ENCODE measurements around the gene RPRD1B. TPM values are rescaled to one million over a fixed set of nuclear protein-coding genes. Genes with fewer than 3 reads are reported as not detected.

RPRD1B gene
- polyA plus RNA-seq, 1 of the 3 experiments (the other 2 are of a cell fraction), result 11.8 TPM

DNA sequence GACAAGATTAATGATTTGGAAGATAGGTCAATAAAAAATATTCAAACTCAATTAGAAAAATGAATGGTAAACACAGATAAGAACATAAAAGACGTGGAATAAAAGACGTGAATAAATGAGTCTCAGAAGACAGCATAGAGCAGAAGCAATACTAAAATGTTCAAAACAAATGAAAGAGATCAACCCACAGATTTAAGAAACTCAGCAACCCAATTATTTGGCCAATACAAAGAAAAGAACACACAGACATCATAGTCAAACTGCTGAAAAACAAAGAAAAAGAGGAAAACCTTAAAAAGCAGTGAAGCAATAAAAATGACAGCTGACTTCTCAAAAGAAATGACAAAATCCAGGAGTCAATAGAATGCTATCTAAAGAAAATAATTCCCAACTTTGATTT, 15.2 kb upstream of the RPRD1B start:
- H3F3A ChIP-seq (replicated peaks; ENCODE audit: insufficient read depth), result no peaks in the 10 kb centered on the region
- ChIA-PET CTCF (interaction anchor here (1.4 to 1.7 kb wide), 2 partner anchors 25 to 203 kb away, joined by 4 to 6 read pairs; no protein-coding TSS in a partner anchor), POLR2A (no interaction called here)
- no peaks in the 10 kb centered on the region for H3K9me2 ChIP-seq
- no peaks in the 10 kb centered on the region; a peak in 2 of 4 replicates for H3K4me1 ChIP-seq (ENCODE audit: control insufficient read depth in 1 of 2, insufficient read depth in 2 of 2, low read depth in 1 of 2, low read length in 1 of 2)
- TF ChIP-seq JUND (IDR thresholded peaks at IDR 0.05) (no peak), RXRA (IDR thresholded peaks at IDR 0.05; ENCODE audit: borderline replicate concordance, low read depth) (no peak), FOXM1 (IDR thresholded peaks at IDR 0.05; ENCODE audit: low read depth) (no peak), FOXJ3 (CRISPR knock-in tag; IDR thresholded peaks at IDR 0.05) (no peak), CHD2 (IDR thresholded peaks at IDR 0.05; ENCODE audit: low read length, partially characterized antibody) (no peak), POLR2AphosphoS5 (IDR thresholded peaks at IDR 0.05; ENCODE audit: low read depth, low read length) (no peak), SMC3 (IDR thresholded peaks at IDR 0.05; ENCODE audit: low read depth, low read length) (no peak), EP300 (IDR thresholded peaks at IDR 0.05; ENCODE audit: borderline replicate concordance in 1 of 2, low read depth in 1 of 2, low read length in 1 of 2) (no peak), ELF1 (IDR thresholded peaks at IDR 0.05) (no peak), RCOR1 (IDR thresholded peaks at IDR 0.05; ENCODE audit: low read length) (no peak), GATA2 (CRISPR knock-in tag; IDR thresholded peaks at IDR 0.05) (no peak)
- TF ChIP-seq, protein P1, sequence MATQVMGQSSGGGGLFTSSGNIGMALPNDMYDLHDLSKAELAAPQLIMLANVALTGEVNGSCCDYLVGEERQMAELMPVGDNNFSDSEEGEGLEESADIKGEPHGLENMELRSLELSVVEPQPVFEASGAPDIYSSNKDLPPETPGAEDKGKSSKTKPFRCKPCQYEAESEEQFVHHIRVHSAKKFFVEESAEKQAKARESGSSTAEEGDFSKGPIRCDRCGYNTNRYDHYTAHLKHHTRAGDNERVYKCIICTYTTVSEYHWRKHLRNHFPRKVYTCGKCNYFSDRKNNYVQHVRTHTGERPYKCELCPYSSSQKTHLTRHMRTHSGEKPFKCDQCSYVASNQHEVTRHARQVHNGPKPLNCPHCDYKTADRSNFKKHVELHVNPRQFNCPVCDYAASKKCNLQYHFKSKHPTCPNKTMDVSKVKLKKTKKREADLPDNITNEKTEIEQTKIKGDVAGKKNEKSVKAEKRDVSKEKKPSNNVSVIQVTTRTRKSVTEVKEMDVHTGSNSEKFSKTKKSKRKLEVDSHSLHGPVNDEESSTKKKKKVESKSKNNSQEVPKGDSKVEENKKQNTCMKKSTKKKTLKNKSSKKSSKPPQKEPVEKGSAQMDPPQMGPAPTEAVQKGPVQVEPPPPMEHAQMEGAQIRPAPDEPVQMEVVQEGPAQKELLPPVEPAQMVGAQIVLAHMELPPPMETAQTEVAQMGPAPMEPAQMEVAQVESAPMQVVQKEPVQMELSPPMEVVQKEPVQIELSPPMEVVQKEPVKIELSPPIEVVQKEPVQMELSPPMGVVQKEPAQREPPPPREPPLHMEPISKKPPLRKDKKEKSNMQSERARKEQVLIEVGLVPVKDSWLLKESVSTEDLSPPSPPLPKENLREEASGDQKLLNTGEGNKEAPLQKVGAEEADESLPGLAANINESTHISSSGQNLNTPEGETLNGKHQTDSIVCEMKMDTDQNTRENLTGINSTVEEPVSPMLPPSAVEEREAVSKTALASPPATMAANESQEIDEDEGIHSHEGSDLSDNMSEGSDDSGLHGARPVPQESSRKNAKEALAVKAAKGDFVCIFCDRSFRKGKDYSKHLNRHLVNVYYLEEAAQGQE (IDR thresholded peaks at IDR 0.05; ENCODE audit: low read depth, low read length), result no peak
- peaks cover 15% of the 10 kb centered on the region for H3K9me3 ChIP-seq
- no peak overlapping the region for H3K4me3 ChIP-seq (ENCODE audit: low read depth in 2 of 2, low read length in 1 of 2)
- H3K27ac ChIP-seq (ENCODE audit: low read depth in 2 of 2, low read length in 1 of 2), result no peak overlapping the region
- peaks cover 53% of the 10 kb centered on the region for H3K79me2 ChIP-seq (ENCODE audit: insufficient read depth)
- no peaks in the 10 kb centered on the region for H3K27me3 ChIP-seq (ENCODE audit: insufficient read depth)
- no peak overlapping the region for H2AFZ ChIP-seq (ENCODE audit: low read depth)
- H3K4me2 ChIP-seq, result no peak overlapping the region
- H3K9ac ChIP-seq, result no peak overlapping the region
- DNase-seq, result no peak
- WGBS (ENCODE audit: low lambda C conversion rate), result 97% methylated on average over 2 of the region's 2 CpGs
- H3K36me3 ChIP-seq (replicated peaks in 1 of 2; ENCODE audit: control insufficient read depth in 1 of 2, insufficient read depth in 2 of 2, low read length in 1 of 2), result peaks cover 50 to 54% of the 10 kb centered on the region in 2 experiments
- H4K20me1 ChIP-seq (ENCODE audit: insufficient read depth), result 0 out of 2 replicates have a peak, but pooled peaks cover 7% of the 10 kb centered on the region

DNA sequence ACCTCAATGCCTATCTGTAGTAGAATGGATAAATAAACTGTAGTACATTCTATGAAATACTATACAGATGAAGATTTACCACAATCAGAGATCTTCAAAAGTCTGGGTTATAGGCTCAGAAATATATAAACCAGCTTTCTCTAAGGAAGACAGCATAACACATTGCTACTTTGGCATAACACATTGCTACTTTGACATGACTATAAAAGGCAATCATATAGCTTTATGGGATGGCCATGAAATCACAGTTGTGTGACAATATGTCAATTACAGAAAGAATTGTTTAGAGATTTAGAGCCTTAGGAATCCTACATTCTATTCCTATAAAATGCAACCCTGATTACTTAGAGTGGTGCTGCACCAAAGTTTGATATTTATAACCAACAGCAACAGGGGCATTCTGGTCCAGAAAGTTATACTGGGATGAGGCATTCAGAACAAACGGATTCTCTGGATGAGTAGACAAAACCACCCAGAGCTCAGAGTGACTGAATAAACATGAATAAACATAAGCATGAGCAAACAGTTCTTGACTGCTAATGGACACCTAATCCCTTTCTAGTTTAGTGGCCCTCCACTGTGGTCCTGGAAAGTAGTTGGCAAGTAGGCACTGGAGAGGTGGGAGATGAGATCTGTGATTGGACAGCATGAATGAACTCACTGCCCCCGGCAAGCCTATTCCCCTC, 12.3 kb upstream of the RPRD1B start:
- Histone ChIP-seq H3K79me2 (ENCODE audit: insufficient read depth) (peaks cover 72% of the 10 kb centered on the region), H4K20me1 (ENCODE audit: insufficient read depth) (0 out of 2 replicates have a peak, but pooled peaks cover 17% of the 10 kb centered on the region), H3K27me3 (ENCODE audit: insufficient read depth) (no peaks in the 10 kb centered on the region), H3K9me2 (no peaks in the 10 kb centered on the region), H3K4me1 (ENCODE audit: control insufficient read depth in 1 of 2, insufficient read depth in 2 of 2, low read depth in 1 of 2, low read length in 1 of 2) (no peaks in the 10 kb centered on the region; a peak in 2 of 4 replicates), H2AFZ (ENCODE audit: low read depth) (no peak overlapping the region), H3K9ac (no peak overlapping the region), H3K27ac (ENCODE audit: low read depth in 2 of 2, low read length in 1 of 2) (no peak overlapping the region), H3K36me3 (replicated peaks in 1 of 2; ENCODE audit: control insufficient read depth in 1 of 2, insufficient read depth in 2 of 2, low read length in 1 of 2) (peaks cover 30 to 41% of the 10 kb centered on the region in 2 experiments), H3K4me2 (no peak overlapping the region), H3F3A (replicated peaks; ENCODE audit: insufficient read depth) (no peaks in the 10 kb centered on the region), H3K4me3 (ENCODE audit: low read depth in 2 of 2, low read length in 1 of 2) (no peak overlapping the region), H3K9me3 (peaks cover 15% of the 10 kb centered on the region)
- TF ChIP-seq SMC3 (IDR thresholded peaks at IDR 0.05; ENCODE audit: low read depth, low read length) (no peak), RCOR1 (IDR thresholded peaks at IDR 0.05; ENCODE audit: low read length) (no peak), EZH2phosphoT487 (IDR thresholded peaks at IDR 0.05; ENCODE audit: borderline replicate concordance, low read depth) (no peak), TAF1 (IDR thresholded peaks at IDR 0.05; ENCODE audit: borderline replicate concordance, low read depth, low read length) (no peak)
- TF ChIP-seq, protein P2, sequence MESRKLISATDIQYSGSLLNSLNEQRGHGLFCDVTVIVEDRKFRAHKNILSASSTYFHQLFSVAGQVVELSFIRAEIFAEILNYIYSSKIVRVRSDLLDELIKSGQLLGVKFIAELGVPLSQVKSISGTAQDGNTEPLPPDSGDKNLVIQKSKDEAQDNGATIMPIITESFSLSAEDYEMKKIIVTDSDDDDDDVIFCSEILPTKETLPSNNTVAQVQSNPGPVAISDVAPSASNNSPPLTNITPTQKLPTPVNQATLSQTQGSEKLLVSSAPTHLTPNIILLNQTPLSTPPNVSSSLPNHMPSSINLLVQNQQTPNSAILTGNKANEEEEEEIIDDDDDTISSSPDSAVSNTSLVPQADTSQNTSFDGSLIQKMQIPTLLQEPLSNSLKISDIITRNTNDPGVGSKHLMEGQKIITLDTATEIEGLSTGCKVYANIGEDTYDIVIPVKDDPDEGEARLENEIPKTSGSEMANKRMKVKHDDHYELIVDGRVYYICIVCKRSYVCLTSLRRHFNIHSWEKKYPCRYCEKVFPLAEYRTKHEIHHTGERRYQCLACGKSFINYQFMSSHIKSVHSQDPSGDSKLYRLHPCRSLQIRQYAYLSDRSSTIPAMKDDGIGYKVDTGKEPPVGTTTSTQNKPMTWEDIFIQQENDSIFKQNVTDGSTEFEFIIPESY (IDR thresholded peaks at IDR 0.05; ENCODE audit: borderline replicate concordance, low read depth), result no peak
- TF ChIP-seq, protein P3, sequence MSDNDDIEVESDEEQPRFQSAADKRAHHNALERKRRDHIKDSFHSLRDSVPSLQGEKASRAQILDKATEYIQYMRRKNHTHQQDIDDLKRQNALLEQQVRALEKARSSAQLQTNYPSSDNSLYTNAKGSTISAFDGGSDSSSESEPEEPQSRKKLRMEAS (IDR thresholded peaks at IDR 0.05; ENCODE audit: low read depth), result no peak
- CTCF ChIA-PET, result interaction anchor here (0.8 to 1.6 kb wide), 4 partner anchors 8 to 457 kb away, joined by 3 to 5 read pairs (median 4); no protein-coding TSS in a partner anchor
- no peak for DNase-seq
- 62% methylated on average over 2 of the region's 2 CpGs for WGBS (ENCODE audit: low lambda C conversion rate)
- POLR2A ChIA-PET, result interaction anchor here (1.1 kb wide), 1 partner anchor 12 kb away, joined by 3 read pairs; the partner anchor contains the start of gene TTI1
